ENCODE data around the gene ARHGEF12.

GRCh38 chr11:120354068-120354467 lies 17.9 kb downstream of the ARHGEF12 start:
- TF ChIP-seq CTCF (IDR thresholded peaks at IDR 0.05 in 2 of 3, conservative IDR thresholded peaks at IDR 0.05 in 1 of 3; ENCODE audit: control insufficient read depth in 2 of 3, extremely low read depth in 1 of 3, insufficient read depth in 1 of 3, low read depth in 3 of 3, low read length in 3 of 3) (no peak), KAT2A (conservative IDR thresholded peaks at IDR 0.05; ENCODE audit: control insufficient read depth, low read depth, low read length) (no peak), MYC (IDR thresholded peaks at IDR 0.05; ENCODE audit: insufficient read depth, insufficient read length, insufficient replicate concordance, low read length, severe bottlenecking) (no peak)
